DOHH2 (cell line): ENCODE data around the gene PEAK3.

Source experiments
- CTCF ChIP-seq: fragments of 200-600 bp; sonication (generic); IDR thresholded peaks from one replicate; pipeline ENCODE4 v1.5.1; 2014; ENCODE audit warnings: antibody characterized with exemption, mild to moderate bottlenecking, low read depth, low read length; ENCODE audit not compliant: poor library complexity, severe bottlenecking
- EZH2phosphoT487 ChIP-seq: fragments of 200-600 bp; sonication (generic); IDR thresholded peaks from 2 replicates; pipeline ENCODE4 v1.6.1; 2017; ENCODE audit warnings: borderline replicate concordance, mild to moderate bottlenecking, antibody characterized with exemption, low read length, moderate library complexity, mixed read lengths

GRCh38 chr19:2271234-2272103 is 10.5 kb downstream of the PEAK3 start:
- TF ChIP-seq EZH2phosphoT487 (no peak), CTCF (no peak)
